ENCODE results near the gene MLLT3. TPM values are rescaled to one million over a fixed set of nuclear protein-coding genes. Genes with fewer than 3 reads are reported as not detected.

Gene MLLT3
- total RNA-seq, 1 donor from 2014 or later, result 9.4 TPM

GRCh38 chr9:20559231-20559890 lies 62.9 kb downstream of the MLLT3 start:
- DNase-seq (ENCODE audit: low read depth, low spot score), result no peak

DNA sequence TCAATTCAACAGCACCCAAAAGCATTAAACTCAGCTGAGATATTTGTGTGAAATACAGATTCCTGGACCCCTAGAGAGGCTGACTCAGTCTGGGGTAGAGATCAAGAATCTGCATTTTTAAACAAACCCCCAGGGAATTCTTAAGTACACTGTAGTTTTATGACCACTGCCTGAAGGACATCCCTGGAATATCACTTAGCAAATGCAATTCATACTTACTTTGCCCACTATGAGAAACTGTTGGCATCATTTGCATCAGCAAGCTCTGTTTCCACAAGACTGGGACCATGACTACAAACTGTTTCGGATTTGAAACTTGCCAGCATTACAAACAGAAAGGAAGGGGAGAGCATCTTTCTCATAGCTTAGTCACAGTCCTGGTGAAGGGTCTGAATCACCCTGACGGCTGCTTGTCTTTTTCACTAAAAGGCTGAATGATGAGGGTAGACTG lies 63.7 kb downstream of the MLLT3 start:
- DNase-seq (ENCODE audit: low read depth, low spot score), result no peak

GRCh38 chr9:20557890-20558565 lies 64.3 kb downstream of the MLLT3 start:
- no peak for DNase-seq (ENCODE audit: low read depth, low spot score)

DNA sequence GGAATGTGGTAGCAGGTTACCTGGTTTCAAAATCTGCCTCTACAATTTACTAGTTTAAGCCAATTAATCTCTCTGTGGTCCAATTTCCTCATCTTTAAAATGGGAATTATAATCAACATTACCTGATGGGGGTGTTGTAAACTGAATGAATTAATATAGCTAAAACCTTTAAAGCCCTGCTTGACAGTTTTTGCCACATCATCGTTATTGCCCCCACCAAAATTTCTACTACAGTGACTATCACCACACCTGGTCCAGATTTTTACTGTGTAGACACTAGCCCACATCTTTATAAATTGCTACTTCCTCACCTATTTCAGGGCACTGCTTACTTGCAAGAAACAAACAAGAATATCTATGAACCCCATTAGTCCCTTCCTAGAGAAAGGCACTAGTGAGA lies 65.0 kb downstream of the MLLT3 start:
- DNase-seq (ENCODE audit: low read depth, low spot score), result no peak

- DNase-seq (ENCODE audit: low read depth, low spot score), result no peak
Measured at GRCh38 chr9:20553558-20554149, 68.6 kb downstream of the MLLT3 start.

- DNase-seq (ENCODE audit: low read depth, low spot score), result no peak
Measured at GRCh38 chr9:20552874-20553557, 69.3 kb downstream of the MLLT3 start.

- no peak for DNase-seq (ENCODE audit: low read depth, low spot score)
Measured at GRCh38 chr9:20551835-20552234, 70.5 kb downstream of the MLLT3 start.

GRCh38 chr9:20551236-20551635 lies 71.1 kb downstream of the MLLT3 start:
- DNase-seq (ENCODE audit: low read depth, low spot score), result no peak

DNA sequence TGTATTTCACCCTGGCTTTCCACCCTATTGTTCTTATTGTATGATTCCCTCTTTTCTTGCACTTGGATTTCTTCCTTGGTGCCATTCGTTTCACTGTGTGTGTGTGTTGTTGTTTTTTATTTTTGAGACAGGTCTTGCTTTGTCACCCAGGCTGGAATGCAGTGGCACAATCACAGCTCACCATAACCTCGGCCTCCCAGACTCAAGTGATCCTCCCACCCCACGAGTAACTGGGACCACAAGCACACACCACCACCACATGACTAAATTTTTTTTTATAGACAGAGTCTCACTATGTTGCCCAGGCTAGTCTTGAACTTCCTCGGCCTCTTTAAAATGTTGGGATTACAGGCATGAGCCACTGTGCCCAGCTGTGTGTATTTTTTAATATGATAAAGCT lies 72.0 kb downstream of the MLLT3 start:
- DNase-seq (ENCODE audit: low read depth, low spot score), result no peak

- no peak for DNase-seq (ENCODE audit: low read depth, low spot score)
Measured at GRCh38 chr9:20549053-20549452, 73.2 kb downstream of the MLLT3 start.

- no peak for DNase-seq (ENCODE audit: low read depth, low spot score)
Measured at GRCh38 chr9:20545023-20545622, 77.2 kb downstream of the MLLT3 start.

DNA sequence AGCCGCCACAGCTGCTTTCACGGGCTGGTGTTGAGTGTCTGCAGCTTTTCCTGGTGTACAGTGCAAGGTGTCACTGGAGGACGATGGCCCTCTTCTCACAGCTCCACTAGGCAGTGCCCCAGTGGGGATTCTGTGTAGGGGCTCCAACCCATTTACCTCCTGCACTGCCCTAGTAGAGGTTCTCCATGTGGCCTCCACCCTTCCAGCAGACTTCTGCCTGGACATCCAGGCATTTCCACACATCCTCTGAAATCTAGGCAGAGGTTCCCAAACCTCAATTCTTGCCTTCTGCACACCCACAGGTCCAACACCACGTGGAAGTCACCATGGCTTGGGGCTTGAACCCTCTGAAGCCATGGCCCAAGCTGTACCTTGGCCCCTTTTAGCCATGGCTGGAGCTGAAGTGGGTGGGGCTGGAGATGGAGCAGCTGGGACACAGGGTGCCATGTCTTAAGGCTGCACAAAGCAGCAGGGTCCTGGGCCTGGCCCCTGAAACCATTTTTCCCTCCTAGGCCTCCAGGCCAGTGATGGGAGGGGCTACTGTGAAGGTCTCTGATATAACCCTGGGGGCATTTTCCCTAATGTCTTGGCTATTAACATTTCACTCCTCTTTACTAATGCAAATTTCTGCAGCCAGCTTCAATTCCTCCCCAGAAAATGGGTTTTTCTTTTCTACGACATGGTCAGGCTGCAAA lies 82.0 kb downstream of the MLLT3 start:
- DNase-seq (ENCODE audit: low read depth, low spot score), result no peak

DNA sequence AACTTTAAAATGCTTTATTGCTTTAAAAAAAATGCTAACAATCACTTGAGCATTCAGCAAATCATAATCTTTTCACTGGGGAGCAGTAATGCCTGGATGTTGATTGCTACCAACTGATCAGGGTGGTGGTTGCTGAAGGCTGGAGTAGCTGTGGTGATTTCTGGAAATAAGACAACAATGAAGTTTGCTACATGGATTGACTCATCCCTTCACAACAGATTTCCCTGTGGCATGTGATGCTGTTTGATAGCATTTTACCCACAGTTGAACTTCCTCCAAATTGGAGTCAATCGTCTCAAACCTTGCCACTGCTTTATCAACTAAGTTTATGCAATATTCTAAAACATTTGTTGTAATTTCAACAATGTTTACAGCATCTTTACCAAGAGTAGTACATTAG lies 83.3 kb downstream of the MLLT3 start:
- no peak for DNase-seq (ENCODE audit: low read depth, low spot score)

- no peak for DNase-seq (ENCODE audit: low read depth, low spot score)
Measured at GRCh38 chr9:20538092-20538491, 84.2 kb downstream of the MLLT3 start.

DNA sequence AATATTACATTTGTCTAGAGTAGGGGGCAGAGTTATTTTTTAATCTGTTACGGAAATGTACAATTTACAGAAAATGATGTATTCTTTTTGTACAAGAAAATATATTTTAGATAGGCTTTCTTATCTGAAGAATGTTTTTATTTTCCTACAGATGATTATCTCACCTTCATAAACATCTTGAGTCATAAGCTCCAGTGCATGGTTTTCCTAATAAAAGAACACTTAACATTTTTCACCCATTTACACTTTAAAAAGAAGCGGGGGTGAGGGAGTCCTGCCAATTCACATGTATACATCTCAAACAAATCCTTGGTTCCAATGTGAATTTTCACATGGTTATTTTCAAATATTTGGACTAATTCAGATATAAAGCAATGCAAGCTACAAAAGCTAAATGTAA lies 85.0 kb downstream of the MLLT3 start:
- no peak for DNase-seq (ENCODE audit: low read depth, low spot score)

GRCh38 chr9:20532584-20532983 lies 89.7 kb downstream of the MLLT3 start:
- DNase-seq (ENCODE audit: low read depth, low spot score), result no peak

GRCh38 chr9:20529837-20530236 lies 92.5 kb downstream of the MLLT3 start:
- no peak for DNase-seq (ENCODE audit: low read depth, low spot score)

GRCh38 chr9:20528253-20528652 lies 94.0 kb downstream of the MLLT3 start:
- DNase-seq (ENCODE audit: low read depth, low spot score), result no peak

GRCh38 chr9:20526500-20527319 lies 95.6 kb downstream of the MLLT3 start:
- DNase-seq (ENCODE audit: low read depth, low spot score), result no peak

DNA sequence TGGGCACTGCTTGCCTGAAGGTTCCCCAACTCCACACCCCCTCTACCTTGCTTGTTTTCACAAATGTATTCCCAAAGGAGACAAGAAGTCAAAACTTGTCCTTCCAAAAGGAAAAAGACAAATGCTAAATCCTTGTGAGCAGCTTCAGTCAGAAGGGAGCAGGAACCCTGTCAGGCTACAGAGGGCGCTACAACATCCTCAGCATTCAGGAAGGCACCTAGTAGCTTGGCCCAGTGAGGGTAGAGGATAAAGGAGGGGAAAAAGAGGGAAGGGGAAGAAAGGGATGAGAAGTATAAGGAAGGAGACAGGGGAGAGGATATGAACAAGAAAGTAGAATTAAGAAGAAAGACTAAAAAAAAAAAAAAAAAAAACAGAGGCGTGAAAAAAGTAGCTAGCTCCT lies 97.5 kb downstream of the MLLT3 start:
- DNase-seq (ENCODE audit: low read depth, low spot score), result no peak
